ENCODE measurements around the gene CHMP5. TPM values are rescaled to one million over a fixed set of nuclear protein-coding genes. Genes with fewer than 3 reads are reported as not detected.

CHMP5 gene
- polyA plus RNA-seq, 4 donors = 78.1 to 212 (median 134) TPM

GRCh38 chr9:33273266-33273971 lies 8.6 kb downstream of the CHMP5 start:
- DNase-seq = no peak
- Histone ChIP-seq H3K36me3 (ENCODE audit: control insufficient read depth in 3 of 3, insufficient read depth in 2 of 3, low read depth in 1 of 3, low read length in 3 of 3) (peaks cover 14 to 39% (median 30%) of the 10 kb centered on the region in 3 donors), H3K4me3 (ENCODE audit: low read depth in 1 of 3, low read length in 3 of 3) (no peak overlapping the region), H3K27ac (ENCODE audit: low read depth in 1 of 3, low read length in 2 of 3) (no peak overlapping the region), H3K27me3 (ENCODE audit: control insufficient read depth in 3 of 3, insufficient read depth in 3 of 3, low read length in 3 of 3) (no peaks in the 10 kb centered on the region), H3K4me1 (ENCODE audit: control insufficient read depth in 3 of 3, insufficient read depth in 2 of 3, low read depth in 1 of 3, low read length in 2 of 3) (peaks cover 0 to 6% (median 0%) of the 10 kb centered on the region in 3 donors), H3K9me3 (ENCODE audit: control insufficient read depth in 2 of 2, insufficient read depth in 1 of 2, low read depth in 1 of 2, low read length in 1 of 2) (no peaks in the 10 kb centered on the region)
- FAIRE-seq = no peak
- 72 to 79% (median 75%) methylated on average over 3 of the region's 3 CpGs for WGBS, 3 donors

- Histone ChIP-seq H3K27ac (ENCODE audit: low read depth in 1 of 3, low read length in 2 of 3) (no peak overlapping the region), H3K4me3 (ENCODE audit: low read depth in 1 of 3, low read length in 3 of 3) (no peak overlapping the region), H3K9me3 (ENCODE audit: control insufficient read depth in 2 of 2, insufficient read depth in 1 of 2, low read depth in 1 of 2, low read length in 1 of 2) (no peaks in the 10 kb centered on the region), H3K27me3 (ENCODE audit: control insufficient read depth in 3 of 3, insufficient read depth in 3 of 3, low read length in 3 of 3) (no peaks in the 10 kb centered on the region), H3K36me3 (ENCODE audit: control insufficient read depth in 3 of 3, insufficient read depth in 2 of 3, low read depth in 1 of 3, low read length in 3 of 3) (peaks cover 14 to 42% (median 30%) of the 10 kb centered on the region in 3 donors), H3K4me1 (ENCODE audit: control insufficient read depth in 3 of 3, insufficient read depth in 2 of 3, low read depth in 1 of 3, low read length in 2 of 3) (peaks cover 0 to 6% (median 0%) of the 10 kb centered on the region in 3 donors)
- DNase-seq (no peak), FAIRE-seq (no peak)
- WGBS, 3 donors = 66 to 98% (median 95%) methylated on average over 2 of the region's 2 CpGs
These were observed 9.1 kb downstream of the CHMP5 start for GRCh38 chr9:33273972-33274328.

- peaks cover 0 to 2% (median 0%) of the 10 kb centered on the region in 3 donors for H3K4me1 ChIP-seq (ENCODE audit: control insufficient read depth in 3 of 3, insufficient read depth in 2 of 3, low read depth in 1 of 3, low read length in 2 of 3)
- DNase-seq = no peak
- no peak overlapping the region for H3K4me3 ChIP-seq (ENCODE audit: low read depth in 1 of 3, low read length in 3 of 3)
- H3K9me3 ChIP-seq (ENCODE audit: control insufficient read depth in 2 of 2, insufficient read depth in 1 of 2, low read depth in 1 of 2, low read length in 1 of 2) = no peaks in the 10 kb centered on the region
- WGBS, 3 donors = 95 to 96% (median 95%) methylated on average over 4 of the region's 4 CpGs
- peaks cover 23 to 46% (median 35%) of the 10 kb centered on the region in 3 donors for H3K36me3 ChIP-seq (ENCODE audit: control insufficient read depth in 3 of 3, insufficient read depth in 2 of 3, low read depth in 1 of 3, low read length in 3 of 3)
- no peaks in the 10 kb centered on the region for H3K27me3 ChIP-seq (ENCODE audit: control insufficient read depth in 3 of 3, insufficient read depth in 3 of 3, low read length in 3 of 3)
- FAIRE-seq = no peak
- H3K27ac ChIP-seq (ENCODE audit: low read depth in 1 of 3, low read length in 2 of 3) = no peak overlapping the region
These were observed 12.6 kb downstream of the CHMP5 start for GRCh38 chr9:33277484-33277883.

- Histone ChIP-seq H3K36me3 (ENCODE audit: control insufficient read depth in 3 of 3, insufficient read depth in 2 of 3, low read depth in 1 of 3, low read length in 3 of 3) (peaks cover 5 to 10% (median 6%) of the 10 kb centered on the region in 3 donors), H3K4me3 (ENCODE audit: low read depth in 1 of 3, low read length in 3 of 3) (no peak overlapping the region), H3K4me1 (ENCODE audit: control insufficient read depth in 3 of 3, insufficient read depth in 2 of 3, low read depth in 1 of 3, low read length in 2 of 3) (peaks cover 0 to 6% (median 0%) of the 10 kb centered on the region in 3 donors), H3K9me3 (ENCODE audit: control insufficient read depth in 2 of 2, insufficient read depth in 1 of 2, low read depth in 1 of 2, low read length in 1 of 2) (no peaks in the 10 kb centered on the region), H3K27ac (ENCODE audit: low read depth in 1 of 3, low read length in 2 of 3) (no peak overlapping the region), H3K27me3 (ENCODE audit: control insufficient read depth in 3 of 3, insufficient read depth in 3 of 3, low read length in 3 of 3) (no peaks in the 10 kb centered on the region)
- 74 to 87% (median 84%) methylated on average over 5 of the region's 5 CpGs for WGBS, 3 donors
- DNase-seq (no peak), FAIRE-seq (no peak)
These were observed 20.7 kb downstream of the CHMP5 start for GRCh38 chr9:33285502-33285901.

DNA sequence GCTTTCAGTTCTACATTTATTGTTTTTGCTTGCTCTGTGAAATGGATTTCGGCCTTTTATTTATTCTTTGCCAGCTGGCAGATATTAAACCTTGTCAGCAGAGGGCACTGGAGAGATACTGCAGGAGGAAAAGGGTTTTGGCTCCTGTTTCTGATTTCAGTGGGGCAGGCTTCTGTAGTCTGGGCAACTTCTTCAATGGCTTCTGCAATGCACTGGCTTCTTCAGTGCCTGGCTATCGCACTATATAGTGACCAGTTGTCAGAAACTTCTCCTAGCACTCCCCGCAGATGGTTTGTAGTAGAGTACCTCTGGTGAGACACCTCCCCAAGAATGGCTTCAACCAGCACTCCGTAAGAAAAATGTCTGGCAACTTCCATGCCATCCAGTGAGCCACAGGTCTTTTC lies 22.2 kb downstream of the CHMP5 start:
- Histone ChIP-seq H3K27ac (ENCODE audit: low read depth in 1 of 3, low read length in 2 of 3) (peak overlapping the region in 2 of 3 donors; percentile 2 to 66), H3K36me3 (ENCODE audit: control insufficient read depth in 3 of 3, insufficient read depth in 2 of 3, low read depth in 1 of 3, low read length in 3 of 3) (peaks cover under 1 to 6% (median 5%) of the 10 kb centered on the region in 3 donors), H3K27me3 (ENCODE audit: control insufficient read depth in 3 of 3, insufficient read depth in 3 of 3, low read length in 3 of 3) (no peaks in the 10 kb centered on the region), H3K9me3 (ENCODE audit: control insufficient read depth in 2 of 2, insufficient read depth in 1 of 2, low read depth in 1 of 2, low read length in 1 of 2) (no peaks in the 10 kb centered on the region), H3K4me1 (ENCODE audit: control insufficient read depth in 3 of 3, insufficient read depth in 2 of 3, low read depth in 1 of 3, low read length in 2 of 3) (peaks cover 2 to 15% (median 9%) of the 10 kb centered on the region in 3 donors), H3K4me3 (ENCODE audit: low read depth in 1 of 3, low read length in 3 of 3) (no peak overlapping the region)
- no peak for FAIRE-seq
- peak; percentile 78 to 81 for DNase-seq
- 38 to 54% (median 39%) methylated on average over 4 of the region's 4 CpGs for WGBS, 3 donors

DNA sequence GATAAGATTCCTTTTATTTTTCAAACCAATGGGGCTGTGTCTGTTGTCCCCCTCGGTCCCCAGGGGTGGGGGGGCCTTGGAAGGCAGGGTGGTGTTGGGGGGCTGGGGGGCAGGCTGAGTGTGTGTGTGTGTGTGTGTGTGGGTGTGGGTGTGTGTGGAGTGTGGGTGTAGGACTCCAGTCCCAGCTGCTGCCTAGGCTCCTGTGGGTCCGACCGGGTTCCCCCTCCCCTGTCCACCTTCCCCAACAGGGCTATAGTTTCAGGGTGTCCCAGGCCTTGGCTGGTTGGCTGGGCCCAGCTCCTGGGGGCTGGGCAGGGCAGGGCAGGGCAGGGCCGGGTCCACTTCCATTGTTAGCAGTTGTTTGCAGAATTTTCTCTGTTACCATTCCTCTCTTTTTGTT lies 23.4 kb downstream of the CHMP5 start:
- DNase-seq (no peak), FAIRE-seq (no peak)
- H3K27me3 ChIP-seq (ENCODE audit: control insufficient read depth in 3 of 3, insufficient read depth in 3 of 3, low read length in 3 of 3) = no peaks in the 10 kb centered on the region
- H3K36me3 ChIP-seq (ENCODE audit: control insufficient read depth in 3 of 3, insufficient read depth in 2 of 3, low read depth in 1 of 3, low read length in 3 of 3) = peaks cover 2 to 5% (median 2%) of the 10 kb centered on the region in 3 donors
- H3K9me3 ChIP-seq (ENCODE audit: control insufficient read depth in 2 of 2, insufficient read depth in 1 of 2, low read depth in 1 of 2, low read length in 1 of 2) = no peaks in the 10 kb centered on the region
- WGBS, 3 donors = 60 to 84% (median 69%) methylated on average over 3 to 4 of the region's 4 CpGs
- no peak overlapping the region for H3K4me3 ChIP-seq (ENCODE audit: low read depth in 1 of 3, low read length in 3 of 3)
- peaks cover 10 to 27% (median 18%) of the 10 kb centered on the region in 3 donors for H3K4me1 ChIP-seq (ENCODE audit: control insufficient read depth in 3 of 3, insufficient read depth in 2 of 3, low read depth in 1 of 3, low read length in 2 of 3)
- H3K27ac ChIP-seq (ENCODE audit: low read depth in 1 of 3, low read length in 2 of 3) = no peak overlapping the region

DNA sequence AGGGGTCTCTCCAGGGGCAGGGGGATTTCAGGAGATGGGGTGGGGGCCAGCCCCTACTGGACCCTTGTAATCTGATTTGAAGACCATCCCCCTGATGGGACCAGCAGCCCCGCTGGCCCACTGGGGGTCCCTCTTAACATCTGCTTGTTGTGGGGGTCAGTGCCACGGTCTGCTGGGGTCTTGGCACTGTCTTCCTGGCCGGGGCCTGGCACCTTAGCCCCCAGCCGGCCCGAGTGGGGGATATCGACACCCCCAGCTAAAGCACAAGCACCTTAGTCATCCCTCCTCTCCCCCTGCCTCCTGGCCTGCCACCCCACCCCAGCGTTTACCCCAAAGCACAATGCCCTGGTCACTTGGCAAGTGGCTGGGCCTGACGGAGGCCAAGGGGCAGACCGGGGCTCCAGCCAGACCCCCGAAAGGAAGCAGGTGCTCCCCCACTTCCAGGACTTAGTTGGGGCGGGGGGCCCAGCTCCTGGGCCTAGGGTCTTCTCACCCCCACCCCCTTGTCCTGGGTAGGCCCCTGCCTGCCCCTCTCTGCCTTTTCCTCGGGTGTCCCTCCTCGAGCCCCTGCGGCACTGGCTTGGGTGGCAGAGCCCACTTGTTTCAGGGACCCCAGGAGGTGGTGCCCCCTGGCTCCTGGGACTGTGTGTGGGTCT lies 24.1 kb downstream of the CHMP5 start:
- H3K4me3 ChIP-seq (ENCODE audit: low read depth in 1 of 3, low read length in 3 of 3) = peak overlapping the region in 1 of 3 donors; percentile 49
- H3K9me3 ChIP-seq (ENCODE audit: control insufficient read depth in 2 of 2, insufficient read depth in 1 of 2, low read depth in 1 of 2, low read length in 1 of 2) = no peaks in the 10 kb centered on the region
- peak overlapping the region; percentile 21 to 54 (median 42) for H3K27ac ChIP-seq (ENCODE audit: low read depth in 1 of 3, low read length in 2 of 3)
- DNase-seq (no peak), FAIRE-seq (no peak)
- H3K36me3 ChIP-seq (ENCODE audit: control insufficient read depth in 3 of 3, insufficient read depth in 2 of 3, low read depth in 1 of 3, low read length in 3 of 3) = peaks cover 0 to 5% (median 2%) of the 10 kb centered on the region in 3 donors
- peaks cover 10 to 34% (median 18%) of the 10 kb centered on the region in 3 donors for H3K4me1 ChIP-seq (ENCODE audit: control insufficient read depth in 3 of 3, insufficient read depth in 2 of 3, low read depth in 1 of 3, low read length in 2 of 3)
- H3K27me3 ChIP-seq (ENCODE audit: control insufficient read depth in 3 of 3, insufficient read depth in 3 of 3, low read length in 3 of 3) = no peaks in the 10 kb centered on the region
- WGBS, 3 donors = 71 to 78% (median 77%) methylated on average over 9 to 14 of the region's 14 CpGs

DNA sequence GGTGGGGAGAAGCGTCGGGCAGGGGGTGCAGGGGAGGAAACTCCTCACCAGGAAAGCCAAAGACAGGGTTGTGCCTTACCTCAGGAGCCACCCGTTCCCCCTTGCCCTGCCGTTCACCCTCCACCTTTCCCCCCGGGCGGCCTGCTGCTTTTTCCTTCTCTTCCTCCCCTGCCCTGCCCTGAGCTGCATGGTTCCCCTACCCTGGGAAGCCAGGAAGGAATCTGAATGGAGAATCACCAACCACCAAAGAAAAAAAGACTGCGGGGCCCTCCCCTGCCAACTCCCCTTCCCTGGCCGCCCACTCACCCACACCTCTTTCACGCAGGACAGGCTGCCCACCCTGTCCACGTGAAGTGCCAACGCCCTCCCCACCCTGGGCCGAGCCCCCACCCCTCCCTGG lies 24.6 kb downstream of the CHMP5 start:
- H3K27me3 ChIP-seq (ENCODE audit: control insufficient read depth in 3 of 3, insufficient read depth in 3 of 3, low read length in 3 of 3) = no peaks in the 10 kb centered on the region
- WGBS, 3 donors = 4 to 13% (median 7%) methylated on average over 10 to 12 of the region's 12 CpGs
- peak overlapping the region in 2 of 3 donors; percentile 49 to 96 for H3K4me3 ChIP-seq (ENCODE audit: low read depth in 1 of 3, low read length in 3 of 3)
- peak in 1 of 2 donors; percentile 42 for DNase-seq
- H3K9me3 ChIP-seq (ENCODE audit: control insufficient read depth in 2 of 2, insufficient read depth in 1 of 2, low read depth in 1 of 2, low read length in 1 of 2) = no peaks in the 10 kb centered on the region
- H3K4me1 ChIP-seq (ENCODE audit: control insufficient read depth in 3 of 3, insufficient read depth in 2 of 3, low read depth in 1 of 3, low read length in 2 of 3) = peaks cover 10 to 39% (median 18%) of the 10 kb centered on the region in 3 donors
- H3K36me3 ChIP-seq (ENCODE audit: control insufficient read depth in 3 of 3, insufficient read depth in 2 of 3, low read depth in 1 of 3, low read length in 3 of 3) = peaks cover 0 to 6% (median 2%) of the 10 kb centered on the region in 3 donors
- peak overlapping the region; percentile 42 to 99 (median 96) for H3K27ac ChIP-seq (ENCODE audit: low read depth in 1 of 3, low read length in 2 of 3)
- no peak for FAIRE-seq

Measured in small intestine (tissue), 7 donors.